HG03045 (cell line): ENCODE measurements around the gene EPHB1.

Source experiments
- ATAC-seq: cut with Tn5 transposase; IDR thresholded peaks from one replicate; pipeline ENCODE4 v1.9.1; 2021; ENCODE audit warnings: mild to moderate bottlenecking, moderate library complexity; ENCODE audit not compliant: unreplicated experiment

The EPHB1 gene

GRCh38 chr3:135172191-135172869 lies 377.3 kb downstream of the EPHB1 start:
- no peak for ATAC-seq

GRCh38 chr3:135175728-135176277 lies 380.7 kb downstream of the EPHB1 start:
- no peak for ATAC-seq

- ATAC-seq: no peak
Measured at GRCh38 chr3:135176881-135177280, 381.8 kb downstream of the EPHB1 start.

DNA sequence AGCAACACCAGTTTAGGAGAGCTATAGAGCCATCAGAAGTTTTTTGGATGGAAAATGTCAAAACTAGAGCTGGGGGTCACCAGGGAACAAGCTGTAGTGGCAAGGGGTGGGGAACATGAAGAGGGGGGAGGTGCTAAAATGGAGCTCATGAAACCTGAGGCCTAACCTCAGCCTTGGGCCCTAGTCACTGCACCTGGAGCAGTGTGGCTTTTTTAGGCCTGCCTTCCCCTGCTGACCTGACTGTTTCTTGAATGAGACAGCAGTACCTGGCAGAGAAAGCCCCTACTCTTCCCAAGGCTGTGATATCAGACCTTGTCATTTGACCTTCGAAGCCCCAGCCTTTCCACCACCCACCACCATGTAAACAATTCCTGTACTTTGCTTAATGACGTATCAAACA lies 383.5 kb downstream of the EPHB1 start:
- ATAC-seq: no peak

DNA sequence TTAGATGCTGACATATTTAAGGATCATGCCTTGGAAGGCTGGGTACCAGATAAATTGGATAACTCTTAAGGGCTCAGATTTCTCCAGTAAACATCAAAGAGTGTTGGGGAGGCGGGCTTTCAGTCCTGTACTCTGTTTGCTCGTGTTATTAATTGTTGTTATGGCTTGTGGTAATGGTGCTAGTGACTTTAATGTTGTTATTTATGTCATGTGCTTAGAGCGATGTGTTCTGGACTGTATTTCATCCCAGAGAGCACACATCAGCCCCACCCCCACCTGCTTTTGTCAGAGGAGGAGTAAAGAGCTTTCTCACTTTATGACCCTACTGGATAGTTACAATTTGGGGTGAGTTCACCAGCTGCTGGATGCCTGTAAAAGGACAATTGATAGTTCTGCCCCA lies 386.3 kb downstream of the EPHB1 start:
- no peak for ATAC-seq

DNA sequence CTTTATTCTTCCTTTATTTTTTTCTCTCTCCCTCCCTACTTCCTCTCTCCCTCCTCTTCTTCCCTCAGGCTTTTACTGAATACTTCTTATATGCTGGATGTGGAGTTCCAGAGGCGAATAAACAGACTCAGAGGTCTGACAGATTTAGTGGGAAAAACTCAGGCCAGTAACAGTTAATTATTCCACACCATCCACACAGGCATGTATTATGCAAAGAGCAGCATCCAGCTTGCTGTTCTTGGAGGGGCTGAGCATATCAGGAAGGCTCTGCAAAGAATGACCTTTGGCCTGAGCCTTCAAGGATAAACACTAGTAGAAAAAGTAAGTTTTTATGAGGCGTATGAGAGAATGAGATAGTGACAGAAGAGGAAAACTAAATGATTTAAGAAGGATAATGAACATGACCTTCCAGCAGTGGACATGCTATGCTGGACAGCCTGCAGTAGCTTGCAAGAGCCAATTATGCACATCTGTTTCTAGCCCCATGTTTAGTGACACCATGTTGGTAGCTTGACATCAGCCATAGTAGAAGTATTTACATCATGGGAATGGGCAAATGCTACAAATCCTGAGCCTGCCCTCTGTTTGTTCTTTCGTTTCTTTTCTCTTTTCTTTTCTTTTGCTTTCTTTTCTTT lies 387.4 kb downstream of the EPHB1 start:
- no peak for ATAC-seq

DNA sequence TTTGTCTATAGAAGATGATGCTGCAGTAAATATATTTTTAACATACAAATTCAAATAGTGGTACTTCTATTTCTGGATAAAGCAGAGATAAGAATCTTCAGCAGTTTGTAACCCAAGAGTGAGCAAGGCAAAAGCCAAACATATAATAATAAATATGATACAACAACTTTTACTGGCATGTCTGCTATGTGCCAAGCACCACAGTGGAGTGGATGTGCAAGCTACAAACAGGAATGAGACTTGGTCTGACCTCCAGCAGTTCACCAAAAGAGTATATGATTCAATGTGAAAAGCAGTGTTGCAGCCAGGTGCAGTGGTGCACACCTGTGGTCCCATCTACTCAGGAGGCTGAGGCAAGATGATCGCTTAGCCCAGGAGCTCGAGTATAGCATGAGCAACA lies 395.6 kb downstream of the EPHB1 start:
- no peak for ATAC-seq

DNA sequence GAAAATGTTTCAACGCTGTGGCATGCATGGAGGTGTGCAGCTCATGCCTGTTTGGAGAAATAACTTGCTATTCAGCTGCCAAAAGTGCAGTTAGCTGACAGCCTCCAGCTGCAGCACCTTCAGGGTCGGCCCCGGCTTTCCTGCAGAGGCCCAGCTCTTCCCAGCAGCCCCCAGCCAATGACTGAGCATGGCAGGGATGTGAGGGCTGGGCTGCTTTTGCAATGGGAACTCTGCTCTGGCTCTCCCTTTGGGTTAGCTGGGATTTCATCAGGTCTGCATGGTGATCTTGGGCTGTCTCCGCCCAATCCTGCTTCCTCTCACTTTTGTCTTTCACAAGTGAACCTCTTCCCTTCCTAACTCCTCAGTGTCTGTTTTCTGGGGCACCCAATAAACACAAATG lies 396.6 kb downstream of the EPHB1 start:
- no peak for ATAC-seq

GRCh38 chr3:135192929-135193328 lies 397.9 kb downstream of the EPHB1 start:
- no peak for ATAC-seq

DNA sequence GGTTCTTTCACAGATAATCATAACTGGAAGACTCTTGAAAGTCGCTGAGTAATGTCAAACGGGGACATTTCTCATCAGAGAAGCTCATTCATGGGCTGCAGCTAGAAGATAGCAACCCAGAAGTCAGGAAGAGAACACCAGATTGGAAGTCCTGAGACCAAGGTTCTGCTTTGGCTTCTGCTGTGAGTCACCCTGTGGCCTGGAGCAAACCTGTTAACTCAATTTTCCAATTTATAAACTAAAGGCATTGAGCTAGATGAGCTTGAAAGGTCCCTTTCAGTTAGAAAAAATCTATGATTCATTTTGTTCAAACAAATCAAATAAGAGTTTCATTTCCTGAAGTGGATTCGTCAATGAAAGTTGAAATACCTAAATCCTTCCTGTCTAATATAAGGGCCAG lies 402.2 kb downstream of the EPHB1 start:
- no peak for ATAC-seq

DNA sequence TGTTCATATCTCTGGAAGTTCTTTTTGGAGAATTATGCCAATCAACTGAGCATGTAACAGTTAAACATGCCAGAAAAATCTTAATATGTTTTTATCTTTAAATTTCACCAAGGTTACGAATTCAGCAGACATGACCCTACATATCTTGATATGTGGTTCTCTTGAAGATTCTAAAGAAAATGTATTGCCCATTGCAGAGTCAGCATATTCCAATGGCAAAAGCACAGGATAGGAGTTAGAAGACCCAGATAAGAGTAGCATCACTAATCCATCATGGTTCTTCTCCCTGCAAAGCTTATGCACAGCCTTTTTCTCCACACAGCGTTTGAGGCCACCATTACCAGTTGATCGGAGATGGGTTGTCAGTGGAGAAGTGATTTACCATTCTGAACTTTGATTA lies 402.8 kb downstream of the EPHB1 start:
- no peak for ATAC-seq

GRCh38 chr3:135199137-135199536 lies 404.1 kb downstream of the EPHB1 start:
- ATAC-seq: no peak

DNA sequence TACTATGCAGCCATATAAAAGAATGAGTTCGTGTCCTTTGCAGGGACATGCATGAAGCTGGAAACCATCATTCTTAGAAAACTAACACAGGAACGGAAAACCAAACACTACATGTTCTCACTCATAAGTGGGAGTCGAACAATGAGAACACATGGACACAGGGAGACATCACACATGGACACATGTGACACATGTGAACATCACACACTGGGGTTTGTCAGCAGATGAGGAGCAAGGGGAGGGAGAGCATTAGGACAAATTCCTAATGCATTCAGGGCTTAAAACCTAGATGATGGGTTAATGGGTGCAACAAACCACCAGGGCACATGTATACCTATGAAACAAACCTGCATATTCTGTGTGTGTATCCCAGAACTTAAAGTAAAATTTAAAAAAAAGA lies 408.0 kb downstream of the EPHB1 start:
- ATAC-seq: no peak

DNA sequence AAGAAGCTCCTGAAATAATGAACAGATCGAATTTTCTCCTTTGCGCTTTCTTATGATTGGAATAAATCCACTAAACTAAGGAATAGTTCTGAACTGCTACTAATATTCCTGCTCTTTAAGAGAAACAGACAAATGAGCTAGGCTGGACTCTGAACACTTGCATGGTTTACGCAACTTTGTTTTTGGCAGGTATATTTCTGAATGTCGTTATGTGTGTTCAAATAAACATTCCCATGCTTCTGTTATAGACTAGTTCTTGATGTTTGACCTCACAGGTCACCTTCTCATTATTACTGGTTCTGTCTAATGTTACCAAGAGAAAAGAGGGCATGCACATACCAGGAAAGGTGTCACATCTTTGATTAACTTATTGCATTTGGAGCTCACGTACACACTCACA lies 418.2 kb downstream of the EPHB1 start:
- ATAC-seq: no peak

DNA sequence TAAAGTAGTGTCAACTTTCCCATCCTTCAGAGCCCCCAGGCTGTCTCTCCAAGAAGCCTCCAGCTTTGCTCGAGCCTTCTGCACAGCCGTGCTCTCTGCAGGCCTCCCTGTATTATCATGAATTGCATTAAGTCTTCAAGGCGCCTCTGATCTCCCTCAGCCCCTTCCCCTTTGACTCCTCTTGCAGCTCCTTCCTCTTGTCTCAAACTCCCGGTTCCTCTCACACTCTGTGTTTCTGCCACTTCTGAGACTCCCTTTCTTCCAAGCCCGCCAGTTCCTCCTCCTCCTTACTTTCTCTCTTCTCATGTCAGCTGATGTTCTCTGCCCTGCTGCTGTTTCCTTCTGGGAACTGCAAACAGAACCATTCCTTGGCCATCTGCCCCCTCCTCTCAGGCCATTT lies 418.8 kb downstream of the EPHB1 start:
- no peak for ATAC-seq

- ATAC-seq: no peak
Measured at GRCh38 chr3:135214400-135214799, 419.3 kb downstream of the EPHB1 start.

DNA sequence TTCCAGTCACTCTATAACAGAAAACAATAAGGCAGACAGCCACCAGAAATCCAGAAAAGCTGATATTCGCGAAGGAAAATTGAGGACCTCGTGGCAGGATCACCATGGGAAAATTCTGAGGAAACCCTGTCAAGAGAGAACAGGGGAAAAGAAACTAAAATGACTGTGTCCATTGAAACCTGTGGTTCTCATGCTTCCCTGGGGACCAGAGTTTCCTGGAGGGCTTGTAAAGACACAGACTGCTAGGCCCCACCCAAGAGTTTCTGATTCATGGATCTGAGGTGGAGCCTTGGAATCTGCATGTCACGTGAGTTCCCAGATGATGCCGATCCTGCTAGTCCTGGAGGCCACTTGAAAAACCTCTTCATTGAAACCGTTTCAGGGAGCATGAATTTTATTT lies 420.5 kb downstream of the EPHB1 start:
- ATAC-seq: no peak

DNA sequence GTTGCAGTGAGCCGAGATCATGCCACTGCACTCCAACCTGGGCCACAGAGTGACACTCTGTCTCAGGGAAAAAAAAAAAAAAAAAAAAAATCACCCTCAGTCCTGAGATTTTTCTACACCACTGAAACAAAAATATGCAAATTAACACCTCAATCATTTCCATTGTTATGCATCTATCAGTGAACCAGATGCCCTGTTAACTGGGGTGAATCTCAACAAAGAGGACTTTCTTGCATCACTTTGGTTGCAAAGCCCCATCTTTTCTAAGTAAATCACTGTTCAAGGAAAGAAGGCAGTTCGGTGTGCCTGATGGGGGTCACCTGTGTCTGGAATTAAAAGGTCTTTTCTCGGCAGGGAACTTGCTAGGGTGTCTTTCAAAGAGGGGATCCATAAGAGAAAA lies 421.6 kb downstream of the EPHB1 start:
- ATAC-seq: no peak

DNA sequence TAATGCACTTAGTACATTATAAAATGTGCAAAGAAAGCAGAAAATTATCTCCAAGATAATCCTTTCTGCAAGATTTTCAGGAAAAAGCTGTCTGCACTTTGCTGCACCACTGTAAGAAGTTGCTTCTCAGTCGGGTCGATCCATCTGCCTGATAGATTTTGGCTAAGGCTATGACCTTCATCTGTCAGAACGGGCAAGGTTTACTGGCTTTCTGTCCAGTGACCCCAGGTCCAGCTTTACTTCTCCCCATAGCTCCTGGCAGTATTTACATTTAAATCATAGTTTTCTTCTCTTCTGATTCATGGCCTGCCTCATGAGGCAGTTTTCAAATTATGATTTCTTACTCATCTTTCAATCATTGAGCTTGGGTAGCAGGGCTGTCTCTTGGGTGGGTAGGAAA lies 422.7 kb downstream of the EPHB1 start:
- ATAC-seq: no peak

GRCh38 chr3:135218304-135218703 lies 423.2 kb downstream of the EPHB1 start:
- no peak for ATAC-seq

DNA sequence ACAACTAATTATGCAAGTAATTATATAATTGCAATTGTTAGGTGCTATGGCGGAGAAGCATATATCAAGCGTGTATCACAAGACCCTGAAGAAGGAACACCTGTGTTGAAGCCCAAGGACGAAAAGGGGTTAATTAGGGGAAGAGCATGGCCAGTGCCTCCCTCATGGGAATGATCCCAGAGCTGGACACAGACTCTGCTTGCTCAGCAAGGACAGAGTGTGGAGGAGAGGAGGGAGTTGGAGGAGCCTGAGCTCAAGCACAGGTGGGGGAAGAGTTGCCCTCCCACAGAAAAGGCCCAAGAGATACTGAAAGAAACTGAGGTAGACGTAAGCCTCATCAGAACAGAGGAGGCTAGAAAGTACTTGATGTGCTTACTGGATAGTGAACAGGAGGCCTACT lies 423.7 kb downstream of the EPHB1 start:
- ATAC-seq: no peak

DNA sequence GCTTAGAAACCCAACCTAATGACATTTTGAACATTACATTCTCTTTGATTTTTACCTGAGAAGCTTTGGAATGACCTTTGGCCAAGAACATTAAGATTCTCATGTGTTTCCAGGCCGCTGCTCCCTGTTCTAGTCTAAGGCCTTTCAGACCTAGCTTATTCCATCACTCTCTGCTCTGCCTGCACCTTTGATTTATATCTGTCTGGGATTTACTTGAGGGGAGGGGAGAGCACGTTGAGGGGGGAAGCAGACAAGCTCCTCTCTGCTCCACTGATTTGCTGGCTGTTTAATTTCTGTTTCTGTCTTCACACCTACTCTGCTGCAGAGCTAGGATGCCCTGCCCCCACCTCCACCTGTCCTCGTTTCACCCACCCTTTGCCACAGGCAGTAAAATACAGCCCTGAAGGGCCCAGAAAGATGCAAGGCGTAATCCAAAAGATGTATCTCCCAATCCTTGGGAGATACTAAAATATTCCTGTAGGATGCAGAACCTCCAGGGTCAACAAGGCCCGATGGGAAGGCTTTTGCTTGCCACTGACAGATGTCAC lies 429.8 kb downstream of the EPHB1 start:
- no peak for ATAC-seq
